Activated CD8-positive, alpha-beta memory T cell treated with anti-CD3 and anti-CD28 coated beads for 24 hours (primary cell): ENCODE results near the gene VWA8.

Experiments used
- DNase-seq: peaks from one replicate; pipeline ENCODE4 v3.0.0-alpha.2; 2020

VWA8 gene

GRCh38 chr13:41609828-41610227, 351.1 kb downstream of the VWA8 start:
- DNase-seq, result no peak

DNA sequence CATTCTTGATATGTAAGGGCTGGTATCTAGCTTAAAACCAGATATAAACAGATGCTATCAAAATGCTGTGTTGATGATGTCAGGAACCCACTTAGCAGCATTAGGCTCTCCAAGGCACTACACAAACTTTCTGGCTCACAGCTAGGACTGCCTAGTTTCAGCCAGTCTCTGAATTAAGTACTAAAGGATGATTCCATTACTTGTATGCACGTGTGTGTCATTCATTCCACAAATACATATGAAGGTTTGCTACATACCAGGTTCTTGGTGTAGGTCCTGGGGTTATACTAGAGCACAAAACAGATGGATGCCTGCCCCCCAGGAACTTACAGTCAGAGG, 352.1 kb downstream of the VWA8 start:
- no peak for DNase-seq

GRCh38 chr13:41608111-41608838, 352.6 kb downstream of the VWA8 start:
- DNase-seq, result no peak

DNA sequence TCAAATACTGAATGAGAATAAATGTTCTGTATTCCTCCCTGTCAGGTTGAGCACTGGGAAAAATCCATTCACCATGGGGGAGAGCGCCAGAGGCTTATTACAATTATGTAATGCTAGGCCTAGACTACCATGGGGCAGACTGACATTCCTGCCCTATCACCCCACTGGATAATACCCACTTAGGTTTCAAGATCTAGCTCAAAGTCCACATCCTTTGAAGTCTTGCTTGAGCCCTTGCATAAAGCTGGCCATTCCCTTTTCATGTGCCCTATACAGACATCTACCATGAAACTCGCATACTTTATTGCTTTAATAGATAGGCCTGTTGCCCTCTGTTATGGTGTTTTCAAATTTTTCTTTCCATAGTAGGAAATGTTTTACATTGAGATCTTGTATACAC, 354.3 kb downstream of the VWA8 start:
- DNase-seq, result no peak

- no peak for DNase-seq
Observed at GRCh38 chr13:41605319-41606285, 355.3 kb downstream of the VWA8 start.

GRCh38 chr13:41603917-41604316, 357.0 kb downstream of the VWA8 start:
- no peak for DNase-seq

DNA sequence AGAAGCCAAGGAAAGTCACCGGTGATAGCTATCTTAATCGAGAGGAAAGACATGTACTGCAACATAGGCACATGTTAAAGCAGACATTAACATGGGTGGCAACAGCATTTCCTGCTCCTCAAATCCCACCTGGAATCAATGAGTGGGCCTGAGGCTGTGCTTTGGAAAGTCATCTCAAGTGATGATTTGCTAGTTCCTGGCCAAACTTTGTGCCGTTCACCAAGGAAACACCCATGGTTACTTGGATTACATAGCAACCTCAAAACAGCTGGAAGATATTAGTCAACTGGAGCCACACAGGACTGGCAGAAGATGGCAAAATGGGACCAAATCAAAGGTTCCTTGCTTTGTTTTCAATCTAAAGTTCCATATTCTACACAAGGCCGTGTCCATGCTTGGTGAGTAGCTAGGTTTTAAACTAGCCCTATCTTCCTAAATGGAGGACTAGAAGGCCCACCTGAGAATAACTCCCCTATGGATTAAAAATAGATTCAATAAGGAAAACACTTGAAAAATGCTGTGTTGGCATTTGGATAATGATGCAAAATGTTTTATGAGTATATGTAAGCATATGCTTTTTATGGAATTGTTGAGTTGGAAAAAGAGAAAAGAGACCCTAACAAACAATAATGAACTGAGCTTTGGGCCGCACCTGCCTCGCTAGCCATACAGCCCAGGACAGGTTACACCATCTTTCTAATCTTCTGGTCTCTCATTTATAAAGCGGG, 359.0 kb downstream of the VWA8 start:
- DNase-seq, result no peak

DNA sequence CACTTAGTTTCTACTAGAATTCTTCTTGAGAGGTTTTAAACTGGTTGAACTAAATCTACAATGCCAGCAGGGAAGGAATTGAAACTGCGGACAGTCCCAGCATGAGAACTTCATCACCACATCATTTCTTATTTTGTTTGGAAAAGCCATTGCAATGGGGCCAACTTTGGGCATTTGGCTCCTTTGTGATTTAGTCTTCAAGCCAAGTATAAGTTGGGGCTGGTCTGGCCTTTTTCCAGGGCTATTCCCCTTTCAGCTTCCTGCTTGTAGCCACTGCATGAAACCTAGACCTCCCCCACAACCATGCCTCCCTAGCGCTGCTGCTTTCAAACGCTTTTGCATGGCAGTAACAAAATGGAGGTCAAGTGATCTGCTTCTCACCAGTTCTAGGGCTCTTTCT, 361.3 kb downstream of the VWA8 start:
- no peak for DNase-seq

GRCh38 chr13:41597348-41598041, 363.4 kb downstream of the VWA8 start:
- DNase-seq, result no peak

DNA sequence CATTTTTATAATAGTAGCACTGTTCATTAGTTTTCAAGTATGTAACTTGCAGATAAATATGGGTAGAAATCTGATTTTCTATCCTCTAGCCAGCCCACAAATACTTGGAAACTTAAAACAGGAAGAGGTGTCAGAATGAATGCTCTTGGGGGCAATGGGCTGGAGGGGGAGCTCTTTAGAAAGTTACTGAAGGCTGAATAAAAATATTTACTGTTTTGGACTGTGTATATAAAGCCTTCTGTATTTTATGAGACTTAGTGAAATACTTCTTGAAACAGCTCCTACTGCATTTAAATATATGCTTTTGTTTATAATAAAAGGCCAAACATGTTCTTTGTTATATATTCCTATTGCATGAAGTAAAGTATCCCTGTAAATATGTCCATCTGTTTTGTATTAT, 364.7 kb downstream of the VWA8 start:
- DNase-seq, result no peak

DNA sequence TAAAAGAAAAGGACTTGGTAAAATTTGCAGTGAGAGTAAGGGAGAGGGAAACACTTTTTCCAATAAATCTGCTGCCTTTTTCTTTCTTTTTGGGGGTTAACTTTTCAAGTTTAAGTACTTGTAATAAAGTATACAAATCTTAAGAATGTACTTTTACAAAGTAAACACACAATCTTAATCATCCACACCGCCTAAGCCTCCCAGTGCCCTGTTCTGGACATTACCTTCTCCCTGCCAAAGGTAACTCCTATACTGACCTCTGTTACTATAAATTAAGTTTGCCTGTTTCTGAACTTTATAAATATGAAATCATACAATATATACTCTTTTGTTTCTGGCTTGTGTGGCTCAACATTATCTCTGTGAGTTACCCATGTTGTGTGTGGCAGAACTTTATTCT, 365.6 kb downstream of the VWA8 start:
- DNase-seq, result no peak

GRCh38 chr13:41590643-41591042, 370.3 kb downstream of the VWA8 start:
- DNase-seq, result no peak

- no peak for DNase-seq
Observed at GRCh38 chr13:41590122-41590521, 370.8 kb downstream of the VWA8 start.

- no peak for DNase-seq
Observed at GRCh38 chr13:41589434-41589833, 371.5 kb downstream of the VWA8 start.

DNA sequence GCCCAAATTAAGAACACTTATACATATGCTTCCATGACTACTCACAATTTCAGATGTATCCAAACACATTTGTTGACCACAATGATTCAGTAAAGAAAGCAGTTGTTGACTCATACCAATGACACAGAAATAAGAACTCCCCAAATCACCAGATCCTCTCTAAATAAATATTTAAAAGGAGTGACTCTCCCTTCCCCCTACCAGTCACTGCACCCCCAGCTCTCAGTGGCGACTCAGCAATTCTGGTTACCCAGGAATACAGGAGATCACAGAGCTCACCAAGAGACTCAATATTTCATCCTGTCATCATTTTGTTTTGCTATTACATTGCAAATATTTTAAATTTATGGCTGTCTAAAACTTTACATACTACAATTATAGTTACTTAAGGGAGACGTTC, 372.0 kb downstream of the VWA8 start:
- no peak for DNase-seq

DNA sequence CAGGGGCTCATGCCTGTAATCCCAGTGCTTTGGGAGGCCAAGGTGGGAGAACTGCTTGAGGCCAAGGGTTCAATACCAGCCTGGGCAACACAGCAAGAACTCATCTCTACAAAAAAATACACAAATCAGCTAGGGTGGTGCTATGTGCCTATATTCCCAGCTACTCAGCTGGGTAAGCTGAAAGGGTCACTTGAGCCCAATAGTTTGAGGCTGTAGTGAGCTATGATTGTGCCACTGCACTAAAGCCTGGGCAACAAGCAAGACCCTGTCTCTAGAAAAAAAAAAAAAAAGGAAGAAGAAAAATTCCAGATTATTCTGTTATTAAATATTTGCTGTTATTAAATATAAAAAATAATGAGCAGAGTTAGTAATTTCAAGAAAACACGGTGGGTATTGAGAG, 372.5 kb downstream of the VWA8 start:
- DNase-seq, result no peak

DNA sequence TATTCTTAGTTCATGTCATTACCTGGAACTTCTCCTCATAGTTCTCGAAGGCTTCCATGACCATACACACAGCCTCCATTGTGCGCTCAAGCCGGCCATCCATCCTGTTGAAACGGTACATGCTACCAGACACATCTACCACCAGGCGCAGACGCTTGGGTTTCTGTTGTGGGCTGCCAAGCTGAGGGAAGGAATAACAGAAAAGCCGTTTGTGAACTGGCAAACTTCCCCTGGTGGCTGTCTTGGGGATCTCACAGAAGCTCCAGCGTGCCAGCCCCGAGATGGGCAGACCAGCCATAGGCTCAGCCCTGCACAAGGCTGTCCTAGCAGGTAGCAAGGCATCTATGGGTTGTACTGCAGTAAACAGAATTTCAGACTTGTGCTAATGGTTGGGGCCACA, 373.4 kb downstream of the VWA8 start:
- DNase-seq, result no peak

DNA sequence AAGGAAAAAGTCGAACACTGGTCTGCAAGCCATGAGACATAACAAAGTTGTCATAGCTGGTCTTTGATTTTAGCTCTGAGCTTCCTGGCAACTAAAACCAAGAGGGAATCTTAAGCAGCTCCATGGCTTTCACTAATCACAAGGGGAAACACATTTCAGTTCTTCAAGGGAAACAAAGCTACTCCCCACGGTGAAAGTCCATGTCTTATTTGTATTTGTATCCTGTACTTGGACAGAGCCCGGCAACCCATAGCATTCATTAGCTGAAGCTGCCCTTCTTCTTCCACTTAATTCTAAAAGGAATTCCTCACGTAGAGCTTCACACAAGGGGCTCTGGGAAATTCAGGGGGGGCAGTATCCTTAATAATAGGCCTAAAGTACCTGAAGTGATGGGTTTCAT, 374.7 kb downstream of the VWA8 start:
- no peak for DNase-seq

GRCh38 chr13:41582027-41582463, 378.9 kb downstream of the VWA8 start:
- DNase-seq, result no peak

DNA sequence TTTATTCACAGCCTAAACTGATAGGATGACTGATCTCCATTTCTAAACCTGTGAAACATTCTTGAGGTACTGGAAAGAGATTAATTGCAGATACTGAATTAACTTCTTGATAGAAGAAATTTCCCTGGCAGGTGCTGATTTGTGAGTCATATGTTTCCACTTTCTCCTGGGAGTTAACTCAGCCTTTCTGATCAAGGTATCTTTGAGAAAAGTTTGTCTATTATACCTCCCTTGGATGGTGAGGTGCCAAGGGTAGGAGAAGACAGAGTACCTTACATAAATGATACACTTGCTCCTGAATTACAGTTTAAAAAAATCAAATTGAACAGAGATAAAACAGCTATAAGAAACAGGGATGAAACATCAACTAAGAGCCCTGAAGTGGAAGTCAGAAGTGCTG, 380.6 kb downstream of the VWA8 start:
- DNase-seq, result no peak

- no peak for DNase-seq
Observed at GRCh38 chr13:41579881-41580280, 381.0 kb downstream of the VWA8 start.

DNA sequence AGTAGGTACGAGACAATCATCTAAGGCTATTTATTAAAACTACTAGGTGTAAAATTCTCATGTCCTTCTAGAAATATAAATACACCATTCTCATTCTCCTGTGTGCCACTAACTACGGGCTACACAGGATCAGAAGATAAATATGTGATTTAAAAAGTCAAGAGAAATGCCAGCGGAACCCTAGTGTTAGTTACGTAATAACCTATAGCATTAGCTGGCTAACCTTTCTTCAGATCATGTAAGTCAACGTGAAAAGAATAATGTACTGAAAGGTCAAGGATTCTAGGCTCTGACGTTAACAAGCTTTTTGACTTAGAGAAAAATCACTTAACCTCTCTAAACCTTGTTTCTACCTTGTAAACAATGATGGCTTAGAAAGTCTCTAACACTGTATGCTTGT, 381.7 kb downstream of the VWA8 start:
- no peak for DNase-seq

GRCh38 chr13:41578371-41578770, 382.5 kb downstream of the VWA8 start:
- DNase-seq, result no peak
